Left kidney (tissue), 8 donors: ENCODE measurements around the gene EDEM1. TPM values are rescaled to one million over a fixed set of nuclear protein-coding genes. Genes with fewer than 3 reads are reported as not detected.
A peak's percentile ranks its signal among the peaks of the same experiment; 100 is the strongest.
"Not testable (repeated sequence)": the region's sequence is repeated elsewhere in the genome, so short reads cannot be mapped to it uniquely, and the experiment has no call there.

Experiments used
- DNase-seq: peaks from one replicate; pipeline ENCODE4 v3.0.0-alpha.2; 2013
- long read RNA-seq, 8 donors: transcript quantifications; one replicate each; lab custom pipeline, GENCODE V29; 2026
- polyA plus RNA-seq: library from polyadenylated mRNA; unstranded; fragments of 120-200 nt; gene quantifications from one replicate; pipeline ENCODE4 v1.2.1, GENCODE V29; 2013; ENCODE audit not compliant: insufficient read length

The EDEM1 gene
- polyA plus RNA-seq: 25.7 TPM
- long read RNA-seq, donor 1, full-length matches to known transcripts: 2 of 2 reads
- long read RNA-seq, donor 1, partial matches to known transcripts: 0 of 2 reads
- long read RNA-seq, donor 1, other reads (novel, unspliced or antisense): 0 of 2 reads
- long read RNA-seq, donor 2, full-length matches to known transcripts: 2 of 2 reads
- long read RNA-seq, donor 2, partial matches to known transcripts: 0 of 2 reads
- long read RNA-seq, donor 2, other reads (novel, unspliced or antisense): 0 of 2 reads
- long read RNA-seq, donor 3, full-length matches to known transcripts: 1 of 1 reads
- long read RNA-seq, donor 3, partial matches to known transcripts: 0 of 1 reads
- long read RNA-seq, donor 3, other reads (novel, unspliced or antisense): 0 of 1 reads
- long read RNA-seq, donor 4: 0 reads
- long read RNA-seq, donor 5, full-length matches to known transcripts: 2 of 2 reads
- long read RNA-seq, donor 5, partial matches to known transcripts: 0 of 2 reads
- long read RNA-seq, donor 5, other reads (novel, unspliced or antisense): 0 of 2 reads
- long read RNA-seq, donor 6, full-length matches to known transcripts: 3 of 3 reads
- long read RNA-seq, donor 6, partial matches to known transcripts: 0 of 3 reads
- long read RNA-seq, donor 6, other reads (novel, unspliced or antisense): 0 of 3 reads
- long read RNA-seq, donor 7: 0 reads
- long read RNA-seq, donor 8, full-length matches to known transcripts: 4 of 4 reads
- long read RNA-seq, donor 8, partial matches to known transcripts: 0 of 4 reads
- long read RNA-seq, donor 8, other reads (novel, unspliced or antisense): 0 of 4 reads

DNA sequence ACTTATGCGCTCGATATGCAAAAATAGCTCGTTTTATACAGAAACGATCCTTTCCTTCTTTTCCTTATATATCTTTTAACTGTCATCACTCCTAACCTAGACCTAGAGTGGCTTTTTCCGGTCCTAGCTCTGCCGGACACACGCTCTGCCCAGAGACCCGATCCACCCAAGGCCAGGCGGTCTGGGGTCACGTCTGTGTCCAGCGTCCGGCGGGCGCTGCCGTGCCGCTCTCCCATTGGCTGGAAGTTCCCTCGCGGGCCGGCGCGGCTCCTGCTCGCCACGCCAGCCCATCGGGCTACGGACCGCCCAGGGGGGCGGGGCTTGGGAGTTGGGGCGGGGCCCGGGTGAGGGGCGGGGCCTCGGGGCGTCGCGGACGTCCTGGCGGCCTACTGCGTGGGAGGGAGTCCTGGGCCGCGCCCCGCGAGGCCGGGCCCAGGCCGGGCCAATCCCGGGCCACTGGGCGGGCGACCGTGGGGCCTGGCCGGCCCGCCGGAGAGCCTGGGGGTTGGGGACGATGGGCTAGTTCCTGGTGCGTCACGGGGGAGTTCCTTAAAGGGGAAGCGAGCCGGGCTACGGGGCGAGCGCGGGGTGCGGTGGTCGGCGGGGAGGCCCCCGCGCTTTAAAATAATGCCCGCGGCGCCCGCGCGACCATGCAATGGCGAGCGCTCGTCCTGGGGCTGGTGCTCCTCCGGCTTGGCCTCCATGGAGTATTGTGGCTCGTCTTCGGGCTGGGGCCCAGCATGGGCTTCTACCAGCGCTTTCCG lies at the start of gene EDEM1:
TSS of gene EDEM1 (plus strand) at position 552 of the 764 bp plus-strand sequence. CDS start at position 651, 99 bp downstream.
- peak; percentile 91 for DNase-seq

DNA sequence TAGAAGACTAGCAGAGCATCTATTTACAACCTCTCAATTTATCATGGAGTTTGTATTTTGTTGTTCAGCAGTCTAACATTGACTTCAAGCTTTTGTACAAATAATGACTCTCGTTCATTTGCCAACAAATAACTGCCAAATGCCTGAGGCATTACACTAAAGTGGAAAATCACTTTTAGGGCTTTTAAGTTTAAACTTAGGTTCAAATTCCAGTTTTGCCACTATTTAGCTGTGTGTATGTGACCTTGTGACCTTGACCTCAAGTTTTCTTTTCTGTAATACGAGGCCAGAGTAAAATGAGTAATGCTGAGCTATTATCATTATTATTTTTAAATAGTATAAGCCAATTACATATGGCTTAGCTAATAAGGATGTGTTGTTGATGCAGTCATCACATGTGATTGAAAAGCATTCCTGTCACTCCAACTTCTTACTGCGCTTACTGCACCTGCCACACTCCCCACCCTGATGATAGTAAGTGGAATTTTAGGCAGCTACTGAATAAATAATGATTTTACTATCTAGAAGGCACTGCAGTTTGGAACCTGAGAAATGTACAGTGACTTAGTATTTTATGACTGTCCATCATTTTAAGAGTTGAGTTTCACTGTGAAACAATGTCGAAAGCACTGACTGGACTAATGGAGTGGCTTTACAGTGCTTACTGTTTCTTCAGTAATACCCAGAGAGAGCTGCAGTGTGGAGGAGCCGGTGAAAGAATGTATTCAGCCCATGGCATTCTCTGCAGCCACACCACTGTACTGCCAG lies 49.1 kb upstream of the EDEM1 start:
- no peak for DNase-seq

DNA sequence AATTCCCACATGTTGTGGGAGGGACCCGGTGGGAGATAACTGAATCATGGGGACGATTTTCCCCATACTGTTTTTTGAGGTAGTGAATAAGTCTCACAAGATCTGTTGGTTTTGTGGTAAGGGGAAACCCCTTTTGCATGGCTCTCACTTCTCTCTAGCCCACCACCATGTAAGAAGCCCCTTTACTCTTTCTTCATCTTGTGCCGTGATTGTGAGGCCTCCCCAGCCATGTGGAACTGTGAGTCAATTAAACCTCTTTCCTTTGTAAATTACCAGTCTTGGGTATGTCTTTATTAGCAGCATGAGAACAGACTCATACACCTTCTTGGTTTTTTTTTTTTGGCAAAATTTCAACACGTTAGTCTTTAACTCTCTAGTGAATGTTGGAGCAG lies 47.3 kb upstream of the EDEM1 start:
- DNase-seq: no peak

DNA sequence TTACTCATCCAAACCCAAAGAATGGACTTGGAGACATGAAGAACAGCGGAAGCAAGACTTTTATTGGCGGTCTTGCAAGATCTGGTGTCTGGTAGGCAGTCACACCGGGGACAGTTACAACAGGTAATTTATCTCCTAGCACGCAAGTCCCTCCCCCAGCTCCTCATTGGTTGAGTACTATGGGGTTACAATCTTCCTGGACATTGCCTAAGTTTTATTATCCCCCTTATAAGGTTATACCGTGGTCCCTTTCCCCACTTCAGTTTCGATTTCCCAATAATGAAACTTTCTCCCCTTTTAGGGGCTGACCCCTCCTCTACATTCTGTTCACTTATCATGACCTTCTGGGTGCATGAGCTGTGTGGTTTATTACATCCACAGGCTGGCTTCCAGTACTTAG lies 46.7 kb upstream of the EDEM1 start:
- no peak for DNase-seq

GRCh38 chr3:5141760-5142159 lies 45.7 kb upstream of the EDEM1 start:
- no peak for DNase-seq

DNA sequence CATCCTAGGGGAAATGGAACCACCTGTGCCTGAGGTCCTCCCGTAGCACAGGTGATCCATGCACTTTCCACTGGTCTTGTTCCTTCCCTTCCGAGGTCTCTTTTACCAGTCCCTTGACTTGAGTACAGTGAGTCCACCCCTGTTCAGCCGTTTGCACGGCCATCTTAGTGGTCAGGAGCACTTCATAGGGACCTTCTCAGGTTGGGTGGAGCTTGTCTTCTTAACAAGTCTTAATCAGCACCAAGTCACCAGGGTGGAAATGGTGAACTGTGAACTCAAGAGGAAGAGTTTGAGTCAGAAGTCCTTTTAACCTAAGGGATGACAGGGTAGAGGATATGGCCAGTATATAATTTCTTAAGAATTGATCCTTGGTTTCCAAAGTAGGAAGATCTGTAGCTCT lies 44.0 kb upstream of the EDEM1 start:
- no peak for DNase-seq

- no peak for DNase-seq
Measured at GRCh38 chr3:5144316-5144994, 43.1 kb upstream of the EDEM1 start.

DNA sequence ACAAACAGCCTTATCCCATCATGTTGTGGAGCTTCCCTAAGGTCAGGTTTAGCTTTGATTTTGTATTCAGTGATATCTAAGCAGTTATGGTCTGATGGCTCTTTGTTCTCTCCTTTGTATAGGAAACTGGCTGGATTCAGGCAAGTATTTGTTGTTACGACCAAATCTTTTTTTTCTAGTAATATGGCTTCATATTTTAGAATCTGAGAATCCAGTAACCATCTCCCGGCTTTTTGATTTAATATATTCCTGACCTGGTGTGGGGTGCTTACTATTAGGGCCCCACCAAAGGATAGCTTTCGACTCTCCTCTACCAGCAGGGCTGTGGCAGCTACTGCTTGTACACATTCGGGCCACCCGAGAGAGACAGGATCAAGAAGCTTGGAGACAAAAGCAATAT lies 42.4 kb upstream of the EDEM1 start:
- DNase-seq: no peak

GRCh38 chr3:5147152-5147551 lies 40.4 kb upstream of the EDEM1 start:
- DNase-seq: not testable (repeated sequence)

DNA sequence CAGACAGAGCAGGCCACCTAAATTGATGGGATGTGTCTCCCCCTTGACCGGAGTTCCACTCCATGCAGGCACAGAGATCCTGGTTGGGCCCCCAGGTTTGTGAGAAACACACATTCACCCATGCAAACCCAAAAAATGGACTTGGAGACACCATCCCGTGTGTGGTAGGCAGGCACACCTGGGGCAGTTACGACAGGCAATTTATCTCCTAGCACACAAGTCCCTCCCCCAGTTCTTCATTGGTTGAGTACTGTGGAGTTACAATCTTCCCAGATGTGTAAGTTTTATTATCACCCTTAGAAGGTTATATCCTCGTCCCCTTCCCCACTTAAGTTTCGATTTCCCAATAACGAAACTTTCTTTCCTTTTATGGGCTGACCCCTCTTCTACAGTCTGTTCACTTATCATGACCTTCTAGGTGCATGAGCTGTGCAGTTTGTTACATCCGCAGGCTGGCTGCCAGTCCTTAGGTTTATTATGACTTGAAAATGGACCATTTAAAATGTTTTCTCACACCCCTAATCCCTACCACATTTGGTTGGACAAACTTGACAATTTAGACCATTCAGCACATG lies 38.1 kb upstream of the EDEM1 start:
- no peak for DNase-seq

GRCh38 chr3:5151586-5151985 lies 35.9 kb upstream of the EDEM1 start:
- no peak for DNase-seq

DNA sequence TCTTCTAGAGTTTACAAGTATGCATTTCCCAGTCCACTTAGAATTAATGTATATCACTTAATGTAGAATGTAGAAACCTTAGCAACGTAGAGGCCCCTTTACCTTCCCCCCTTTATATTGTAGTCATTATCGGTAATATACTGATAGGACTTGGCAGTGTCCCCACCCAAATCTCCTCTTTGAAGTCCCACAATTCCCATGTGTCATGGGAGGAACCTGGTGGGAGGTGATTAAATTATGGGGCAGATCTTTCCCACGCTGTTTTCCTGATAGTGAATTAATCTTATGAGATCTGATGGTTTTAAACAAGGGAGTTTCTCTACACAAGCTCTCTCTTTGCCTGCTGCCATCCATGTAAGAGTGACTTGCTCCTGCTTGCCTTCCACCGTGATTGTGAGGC lies 34.4 kb upstream of the EDEM1 start:
- no peak for DNase-seq

DNA sequence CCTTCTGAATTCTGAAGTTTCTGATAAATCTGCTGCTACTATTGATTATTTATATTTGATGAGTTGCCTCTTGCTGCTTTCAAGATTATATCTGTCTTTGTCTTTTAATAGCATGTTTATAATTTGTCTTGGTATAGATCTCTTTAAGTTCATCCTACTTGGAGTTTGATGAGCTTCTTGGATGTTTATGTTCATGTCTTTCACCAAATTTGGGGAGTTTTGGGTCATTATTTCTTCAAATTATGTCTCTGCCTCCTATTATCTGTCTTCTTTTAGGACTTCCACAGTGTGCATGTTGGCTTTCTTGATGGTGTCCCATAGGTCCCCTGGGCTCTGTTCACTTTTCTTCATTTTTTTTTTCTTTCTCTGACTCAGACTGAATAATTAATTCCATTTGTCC lies 32.3 kb upstream of the EDEM1 start:
- no peak for DNase-seq

- no peak for DNase-seq
Measured at GRCh38 chr3:5160321-5160720, 27.2 kb upstream of the EDEM1 start.

DNA sequence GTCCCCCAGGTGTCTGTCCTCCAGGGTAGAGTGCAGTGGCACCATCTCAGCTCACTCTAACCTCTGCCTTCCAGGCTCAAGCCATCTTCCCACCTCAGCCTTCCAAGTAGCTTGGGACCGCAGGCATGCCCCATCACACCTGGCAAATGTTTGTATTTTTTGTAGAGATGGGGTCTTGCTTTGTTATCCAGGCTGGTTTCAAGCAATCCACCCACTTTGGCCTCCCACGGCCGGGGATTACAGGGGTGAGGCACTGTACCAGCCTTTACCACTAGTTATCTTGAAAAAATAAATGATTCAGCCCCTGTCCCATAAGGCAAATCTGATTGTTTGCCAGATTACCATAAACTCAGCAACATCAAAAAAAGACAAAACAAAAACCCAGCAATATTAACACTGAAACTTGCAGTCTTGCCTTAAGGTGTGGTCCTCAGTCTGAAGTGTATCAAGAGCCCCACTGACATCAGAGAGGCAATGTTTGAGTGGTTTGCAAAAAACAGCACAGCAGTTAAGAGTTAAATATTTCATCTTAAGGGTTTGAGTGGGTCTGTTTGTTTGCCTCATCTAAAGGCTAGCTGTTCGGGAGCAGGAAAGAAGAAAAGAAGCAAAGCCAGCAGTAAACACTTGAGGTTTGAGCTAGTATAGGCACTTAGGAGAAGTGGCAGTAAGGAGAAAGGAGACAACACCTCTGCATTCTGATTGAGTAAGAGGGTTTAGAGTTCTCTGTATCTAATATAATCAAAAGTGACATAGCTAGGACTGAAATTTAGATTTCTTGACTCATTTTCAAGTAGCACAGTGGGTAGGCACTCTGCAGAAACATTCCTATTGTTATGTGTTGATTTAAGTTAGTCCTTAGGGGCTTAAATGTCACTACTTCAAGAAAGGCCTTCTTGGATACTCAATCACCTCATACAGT lies 26.3 kb upstream of the EDEM1 start:
- no peak for DNase-seq

GRCh38 chr3:5162102-5162501 lies 25.4 kb upstream of the EDEM1 start:
- DNase-seq: no peak

GRCh38 chr3:5165698-5166097 lies 21.8 kb upstream of the EDEM1 start:
- DNase-seq: no peak

DNA sequence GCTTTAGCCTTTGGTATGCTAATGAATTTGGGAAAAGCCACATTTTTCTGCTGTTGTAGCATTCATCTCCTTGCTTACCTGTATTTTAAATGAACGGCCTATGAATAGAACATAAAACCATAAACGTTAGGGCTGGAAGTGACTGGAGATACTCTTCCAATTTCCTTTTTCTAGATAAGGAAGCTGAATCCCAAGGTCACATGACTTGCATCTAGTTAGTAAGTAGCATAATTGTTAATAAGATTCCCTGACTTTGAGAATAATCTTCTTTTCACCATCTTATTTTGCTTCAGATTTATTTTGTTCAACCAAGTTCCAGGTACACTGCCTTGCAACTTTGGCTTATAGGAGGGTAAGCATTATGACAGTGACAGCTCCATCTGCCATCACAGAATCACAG lies 20.7 kb upstream of the EDEM1 start:
- no peak for DNase-seq

DNA sequence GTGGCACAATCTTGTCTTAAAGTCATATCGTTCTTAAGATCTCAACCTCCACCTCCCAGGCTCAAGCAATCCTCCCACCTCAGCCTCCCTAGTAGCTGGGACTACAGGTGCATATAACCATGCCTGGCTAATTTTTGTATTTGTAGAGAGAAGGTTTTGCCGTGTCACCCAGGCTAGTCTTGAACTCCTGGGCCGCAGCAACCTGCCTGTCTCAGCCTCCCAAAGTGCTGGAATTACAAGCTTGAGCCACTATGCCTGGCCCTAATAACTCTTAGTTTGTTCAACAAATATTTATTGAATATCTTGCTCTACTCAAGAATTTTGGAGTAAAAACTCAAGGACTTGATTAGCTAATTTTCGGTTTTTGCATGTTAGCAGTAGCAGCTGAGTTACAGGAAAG lies 19.4 kb upstream of the EDEM1 start:
- no peak for DNase-seq

DNA sequence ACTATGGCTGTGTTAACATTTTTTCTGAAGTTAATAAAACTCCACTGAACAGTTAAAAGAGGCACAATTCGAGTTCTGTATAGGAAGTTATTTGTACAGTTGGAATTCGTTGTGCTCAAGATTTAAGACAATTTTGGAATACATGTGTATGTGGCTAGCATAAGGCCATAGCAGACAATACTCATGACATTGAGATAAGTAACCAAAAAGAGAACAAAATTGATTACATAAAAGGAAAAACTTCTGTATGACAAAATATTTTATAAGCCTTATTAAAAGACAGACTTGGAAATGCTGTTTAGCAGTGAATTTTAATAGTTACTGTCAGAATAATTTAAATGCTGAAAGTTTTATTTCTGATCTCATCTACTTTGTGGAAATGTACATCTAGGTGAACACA lies 17.7 kb upstream of the EDEM1 start:
- no peak for DNase-seq
